ENCODE measurements around the gene TOLLIP.
"Not testable (repeated sequence)": the region's sequence is repeated elsewhere in the genome, so short reads cannot be mapped to it uniquely, and the experiment has no call there.

Gene TOLLIP

DNA sequence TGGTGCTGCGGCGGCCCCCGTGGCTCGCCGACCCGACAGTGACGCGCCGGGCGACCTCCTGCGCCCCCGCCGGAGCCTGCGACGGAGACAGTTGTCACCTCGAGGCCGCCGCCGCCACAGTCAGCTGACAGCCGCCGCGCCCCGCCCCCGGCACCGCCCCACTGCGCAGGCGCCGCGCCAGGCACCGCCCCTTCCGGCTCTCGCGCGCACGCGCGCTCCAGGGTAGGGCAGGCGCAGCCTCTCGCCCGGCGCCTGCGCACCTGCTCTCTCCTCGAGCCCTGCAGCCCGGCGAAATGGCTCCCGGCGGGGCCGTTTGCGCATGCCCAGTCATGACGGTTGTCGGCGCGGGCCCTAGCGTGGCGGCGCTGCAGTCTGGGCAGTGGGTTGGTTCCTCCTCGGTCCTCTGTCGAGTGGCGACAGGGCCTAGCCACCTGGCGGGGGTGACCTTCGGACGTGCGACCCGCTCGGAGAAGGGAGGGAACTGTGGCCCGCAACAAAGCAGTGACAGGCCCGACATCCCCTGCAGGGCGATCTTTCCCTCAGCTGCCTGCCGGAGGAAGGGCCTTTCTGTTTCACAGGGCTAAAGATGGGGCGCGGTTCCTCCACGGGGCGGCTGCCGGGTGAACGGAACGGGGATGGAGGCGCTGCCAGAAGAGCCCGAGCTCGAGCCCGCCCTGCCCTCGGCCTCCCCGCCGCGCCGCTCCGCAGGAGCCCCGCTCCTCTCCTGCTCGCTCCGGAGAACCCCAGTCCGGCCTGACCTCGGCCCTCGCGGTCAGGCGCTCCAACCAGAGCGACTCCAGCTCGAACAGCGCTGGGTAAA lies at the start of gene TOLLIP:
Gene TOLLIP (minus strand): TSS at position 135 of the 820 bp plus-strand sequence. CDS start 134 bp downstream, at position 1.
- DNase-seq (ENCODE audit: low read depth), result peak; percentile 91
- peak within 1 kb of the TSS; percentile 81 for H3K4me3 ChIP-seq (ENCODE audit: low read depth, low read length)
- TF ChIP-seq, protein P1, sequence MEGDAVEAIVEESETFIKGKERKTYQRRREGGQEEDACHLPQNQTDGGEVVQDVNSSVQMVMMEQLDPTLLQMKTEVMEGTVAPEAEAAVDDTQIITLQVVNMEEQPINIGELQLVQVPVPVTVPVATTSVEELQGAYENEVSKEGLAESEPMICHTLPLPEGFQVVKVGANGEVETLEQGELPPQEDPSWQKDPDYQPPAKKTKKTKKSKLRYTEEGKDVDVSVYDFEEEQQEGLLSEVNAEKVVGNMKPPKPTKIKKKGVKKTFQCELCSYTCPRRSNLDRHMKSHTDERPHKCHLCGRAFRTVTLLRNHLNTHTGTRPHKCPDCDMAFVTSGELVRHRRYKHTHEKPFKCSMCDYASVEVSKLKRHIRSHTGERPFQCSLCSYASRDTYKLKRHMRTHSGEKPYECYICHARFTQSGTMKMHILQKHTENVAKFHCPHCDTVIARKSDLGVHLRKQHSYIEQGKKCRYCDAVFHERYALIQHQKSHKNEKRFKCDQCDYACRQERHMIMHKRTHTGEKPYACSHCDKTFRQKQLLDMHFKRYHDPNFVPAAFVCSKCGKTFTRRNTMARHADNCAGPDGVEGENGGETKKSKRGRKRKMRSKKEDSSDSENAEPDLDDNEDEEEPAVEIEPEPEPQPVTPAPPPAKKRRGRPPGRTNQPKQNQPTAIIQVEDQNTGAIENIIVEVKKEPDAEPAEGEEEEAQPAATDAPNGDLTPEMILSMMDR (IDR thresholded peaks at IDR 0.05; ENCODE audit: low read depth, low read length), result peak; percentile 5
- TF ChIP-seq POLR2A (IDR thresholded peaks at IDR 0.05; ENCODE audit: extremely low read depth, insufficient read length), result peak; percentile 83
- TF ChIP-seq, protein P2, sequence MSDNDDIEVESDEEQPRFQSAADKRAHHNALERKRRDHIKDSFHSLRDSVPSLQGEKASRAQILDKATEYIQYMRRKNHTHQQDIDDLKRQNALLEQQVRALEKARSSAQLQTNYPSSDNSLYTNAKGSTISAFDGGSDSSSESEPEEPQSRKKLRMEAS (IDR thresholded peaks at IDR 0.05; ENCODE audit: low read depth, low read length), result peak; percentile 21
- 0 out of 2 replicates have a peak, but pooled peaks have one; percentile 38 for TF ChIP-seq MYC (IDR thresholded peaks at IDR 0.05; ENCODE audit: low read depth, low read length)

DNA sequence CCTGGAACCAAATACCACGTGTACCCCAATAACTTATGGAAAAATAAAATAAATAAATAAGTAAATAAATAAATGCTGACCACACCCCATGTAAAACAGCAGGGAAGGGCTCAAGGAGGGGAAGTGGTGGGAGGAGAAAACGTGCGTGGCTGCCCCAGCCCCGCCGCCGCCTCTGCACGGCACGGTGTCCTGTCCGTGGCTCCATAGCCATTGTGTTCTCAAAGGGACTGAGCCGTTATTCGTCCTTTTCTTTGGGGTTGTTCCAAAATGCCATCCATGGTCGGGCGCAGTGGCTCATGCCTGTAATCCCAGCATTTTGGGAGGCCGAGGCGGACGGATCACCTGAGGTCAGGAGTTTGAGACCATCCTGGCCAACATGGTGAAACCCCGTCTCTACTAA lies 49.5 kb upstream of the TOLLIP start:
- DNase-seq (ENCODE audit: low read depth); H3K4me3 ChIP-seq (ENCODE audit: low read depth, low read length): not testable (repeated sequence)

DNA sequence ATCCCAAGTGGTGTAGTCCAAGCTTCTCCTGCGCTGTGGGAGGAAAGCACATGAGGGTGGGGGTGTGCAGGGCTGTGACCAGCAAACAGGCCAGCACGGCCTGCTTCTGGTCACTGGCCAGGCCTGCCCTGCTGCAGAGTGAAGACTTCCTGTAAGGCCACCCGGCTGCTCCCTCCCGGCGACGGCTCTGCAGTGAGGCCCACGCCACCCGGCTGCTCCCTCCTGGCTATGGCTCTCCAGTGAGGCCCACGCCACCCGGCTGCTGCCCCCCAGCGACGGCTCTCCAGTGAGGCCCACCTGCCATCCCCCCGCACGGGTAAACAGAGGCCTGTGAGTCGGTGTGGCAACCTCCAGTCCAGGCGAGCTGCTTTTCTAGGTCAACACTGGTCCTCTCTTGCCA lies 48.9 kb upstream of the TOLLIP start:
- DNase-seq (ENCODE audit: low read depth), result no peak
- no peak overlapping the region for H3K4me3 ChIP-seq (ENCODE audit: low read depth, low read length)
- TF ChIP-seq, protein P2 (IDR thresholded peaks at IDR 0.05; ENCODE audit: low read depth, low read length), result no peak
- TF ChIP-seq, protein P1 (IDR thresholded peaks at IDR 0.05; ENCODE audit: low read depth, low read length), result no peak
- TF ChIP-seq MYC (IDR thresholded peaks at IDR 0.05; ENCODE audit: low read depth, low read length), result no peak
- TF ChIP-seq POLR2A (IDR thresholded peaks at IDR 0.05; ENCODE audit: extremely low read depth, insufficient read length), result no peak

DNA sequence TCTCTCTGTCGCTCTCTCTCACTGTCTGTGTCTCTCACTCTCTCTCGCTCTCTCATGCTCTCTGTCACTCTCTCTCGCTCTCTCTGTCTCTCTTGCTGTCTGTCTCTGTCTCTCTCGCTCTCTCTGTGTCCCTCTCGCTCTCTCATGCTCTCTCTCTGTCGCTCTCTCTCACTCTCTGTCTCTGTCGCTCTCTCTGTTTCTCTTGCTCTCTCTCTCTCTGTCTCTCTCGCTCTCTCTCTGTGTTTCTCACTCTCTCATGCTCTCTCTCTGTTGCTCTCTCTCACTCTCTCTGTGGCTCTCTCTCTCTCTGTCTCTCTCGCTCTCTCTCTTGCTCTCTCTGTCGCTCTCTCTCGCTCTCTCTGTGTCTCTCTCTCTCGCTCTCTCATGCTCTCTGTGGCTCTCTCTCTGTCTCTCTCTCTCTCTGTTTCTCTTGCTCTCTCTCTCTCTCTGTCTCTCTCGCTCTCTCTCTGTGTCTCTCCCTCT lies 47.1 kb upstream of the TOLLIP start:
- TF ChIP-seq, protein P2 (IDR thresholded peaks at IDR 0.05; ENCODE audit: low read depth, low read length), result no peak
- TF ChIP-seq, protein P1 (IDR thresholded peaks at IDR 0.05; ENCODE audit: low read depth, low read length), result no peak
- TF ChIP-seq MYC (IDR thresholded peaks at IDR 0.05; ENCODE audit: low read depth, low read length), result no peak
- no peak for TF ChIP-seq POLR2A (IDR thresholded peaks at IDR 0.05; ENCODE audit: extremely low read depth, insufficient read length)
- DNase-seq (ENCODE audit: low read depth), result no peak
- H3K4me3 ChIP-seq (ENCODE audit: low read depth, low read length), result no peak overlapping the region

DNA sequence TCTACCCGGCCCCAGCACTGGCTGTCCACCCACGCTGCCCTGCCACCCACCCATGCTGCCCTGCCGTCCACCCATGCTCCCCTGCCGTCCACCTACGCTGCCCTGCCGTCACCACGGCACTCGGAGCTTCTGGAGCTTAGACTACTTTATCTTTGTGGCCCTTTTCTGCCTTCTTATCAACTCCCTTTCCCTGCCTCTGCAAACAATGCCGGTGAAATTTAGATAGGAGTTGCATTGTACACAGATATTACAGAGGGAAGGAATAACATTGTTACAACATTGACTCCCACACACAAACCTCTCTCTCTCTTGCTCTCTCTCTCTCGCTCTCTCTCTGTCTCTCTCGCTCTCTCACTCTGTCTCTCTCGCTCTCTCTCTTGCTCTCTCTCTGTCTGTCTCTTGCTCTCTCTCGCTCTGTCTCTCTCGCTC lies 46.6 kb upstream of the TOLLIP start:
- no peak overlapping the region for H3K4me3 ChIP-seq (ENCODE audit: low read depth, low read length)
- DNase-seq (ENCODE audit: low read depth), result no peak
- TF ChIP-seq POLR2A (IDR thresholded peaks at IDR 0.05; ENCODE audit: extremely low read depth, insufficient read length), result no peak
- no peak for TF ChIP-seq MYC (IDR thresholded peaks at IDR 0.05; ENCODE audit: low read depth, low read length)
- TF ChIP-seq, protein P1 (IDR thresholded peaks at IDR 0.05; ENCODE audit: low read depth, low read length), result no peak
- TF ChIP-seq, protein P2 (IDR thresholded peaks at IDR 0.05; ENCODE audit: low read depth, low read length), result no peak

DNA sequence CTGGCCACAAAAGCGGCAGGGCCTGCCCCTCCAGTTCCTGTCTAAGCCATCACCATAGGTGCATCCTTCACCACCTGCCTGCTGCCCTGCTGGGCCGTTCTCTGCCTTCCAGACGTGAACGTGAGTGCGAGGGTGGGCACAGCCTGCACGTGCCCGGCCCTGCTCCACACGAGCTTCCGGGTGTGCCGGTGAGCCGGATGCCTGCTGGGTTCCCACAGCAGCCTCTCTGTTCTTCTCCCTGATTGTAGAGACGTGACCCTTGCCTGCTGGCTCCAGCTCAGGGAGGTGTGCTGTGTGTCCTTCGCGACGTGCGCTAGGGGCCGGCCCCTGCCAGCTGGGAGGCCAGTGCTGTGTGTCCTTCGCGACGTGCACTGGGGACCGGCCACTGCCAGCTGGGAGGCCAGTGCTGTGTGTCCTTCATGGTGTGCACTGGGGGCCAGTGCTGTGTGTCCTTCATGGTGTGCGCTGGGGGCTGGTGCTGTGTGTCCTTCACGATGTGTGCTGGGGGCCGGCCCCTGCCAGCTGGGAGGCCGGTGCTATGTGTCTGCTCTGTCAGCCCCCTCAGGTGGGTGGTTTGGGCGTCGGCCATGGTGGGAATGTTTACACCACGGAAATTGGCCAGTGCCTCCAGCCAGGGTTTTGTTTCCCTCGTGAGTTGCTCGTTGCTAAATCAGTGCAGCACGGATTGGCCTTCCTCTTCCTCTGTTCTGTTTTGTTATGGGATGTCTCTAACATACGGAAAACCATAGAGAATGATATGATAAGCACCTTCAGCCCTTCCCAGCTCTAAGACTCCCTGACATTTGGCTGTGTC lies 44.9 kb upstream of the TOLLIP start:
- DNase-seq (ENCODE audit: low read depth), result no peak
- no peak overlapping the region for H3K4me3 ChIP-seq (ENCODE audit: low read depth, low read length)
- TF ChIP-seq MYC (IDR thresholded peaks at IDR 0.05; ENCODE audit: low read depth, low read length) (no peak), POLR2A (IDR thresholded peaks at IDR 0.05; ENCODE audit: extremely low read depth, insufficient read length) (no peak)
- TF ChIP-seq, protein P1 (IDR thresholded peaks at IDR 0.05; ENCODE audit: low read depth, low read length), result no peak
- TF ChIP-seq, protein P2 (IDR thresholded peaks at IDR 0.05; ENCODE audit: low read depth, low read length), result no peak
